CD14-positive monocyte (primary cell): Measurements from ENCODE around the gene SHC2. TPM values are rescaled to one million over a fixed set of nuclear protein-coding genes. Genes with fewer than 3 reads are reported as not detected.
A peak's percentile ranks its signal among the peaks of the same experiment; 100 is the strongest.

Experiments
- DNase-seq, 3 donors: peaks; one replicate each; pipeline ENCODE4 v3.0.0-alpha.2; 2011 to 2022
- H2AFZ ChIP-seq: 2 replicates; pipeline ENCODE4 v1.6.0; 2012; ENCODE audit warnings: mild to moderate bottlenecking, low read depth, low read length, inconsistent platforms; ENCODE audit not compliant: insufficient read depth, poor library complexity, severe bottlenecking
- H3K27ac ChIP-seq, 2 donors: 1 replicate in 1 of 2; 2 replicates in 1 of 2; pipeline ENCODE4 v1.5.1; 2012 to 2013; ENCODE audit warnings: low read length in 2 of 2, control low read depth in 1 of 2, inconsistent platforms in 1 of 2, low read depth in 1 of 2, mild to moderate bottlenecking in 1 of 2
- H3K27me3 ChIP-seq, 2 donors: one replicate each; pipeline versions ENCODE4 v1.6.0 to v1.6.1; 2011 to 2013; ENCODE audit warnings: low read length in 2 of 2; ENCODE audit not compliant: control insufficient read depth in 2 of 2, insufficient read depth in 2 of 2
- H3K36me3 ChIP-seq, 2 donors: replicated peaks in 1 of 2; 1 replicate in 1 of 2; 2 replicates in 1 of 2; pipeline versions ENCODE4 v1.5.1 to v1.6.1; 2012 to 2013; ENCODE audit warnings: low read length in 2 of 2, control low read depth in 1 of 2, inconsistent platforms in 1 of 2, mild to moderate bottlenecking in 1 of 2; ENCODE audit not compliant: insufficient read depth in 2 of 2, control insufficient read depth in 1 of 2
- H3K4me1 ChIP-seq, 2 donors: 1 replicate in 1 of 2; 2 replicates in 1 of 2; pipeline versions ENCODE4 v1.5.1 to v1.6.1; 2012 to 2013; ENCODE audit warnings: low read length in 2 of 2, control low read depth in 1 of 2, inconsistent platforms in 1 of 2, mild to moderate bottlenecking in 1 of 2, moderate library complexity in 1 of 2; ENCODE audit not compliant: insufficient read depth in 2 of 2, control insufficient read depth in 1 of 2
- H3K4me2 ChIP-seq: replicated peaks from 2 replicates; pipeline ENCODE3; 2012; ENCODE audit warnings: low read length, moderate library complexity, mild to moderate bottlenecking; ENCODE audit not compliant: poor library complexity, severe bottlenecking; ENCODE audit errors: extremely low read depth
- H3K4me3 ChIP-seq, 3 experiments: fragments of 200-600 bp in 1 of 3; sonication (generic) in 1 of 3; replicated peaks in 1 of 3; 1 replicate in 2 of 3; 2 replicates in 1 of 3; pipeline ENCODE4 v1.5.1; 2011 to 2013; ENCODE audit warnings: low read length in 3 of 3, mild to moderate bottlenecking in 3 of 3, control low read depth in 2 of 3, low read depth in 2 of 3, inconsistent platforms in 1 of 3, moderate library complexity in 1 of 3
- H3K79me2 ChIP-seq: 2 replicates; pipeline ENCODE4 v1.6.0; 2012; ENCODE audit warnings: mild to moderate bottlenecking, control low read depth, inconsistent platforms, low read length, moderate library complexity; ENCODE audit not compliant: insufficient read depth
- H3K9ac ChIP-seq: 2 replicates; pipeline ENCODE4 v1.6.0; 2017; ENCODE audit warnings: low read length, mild to moderate bottlenecking; ENCODE audit not compliant: insufficient read depth, poor library complexity, severe bottlenecking
- H3K9me3 ChIP-seq, 2 donors: replicated peaks in 1 of 2; 1 replicate in 1 of 2; 2 replicates in 1 of 2; pipeline versions ENCODE4 v1.5.1 to v1.6.1; 2012 to 2013; ENCODE audit warnings: low read length in 2 of 2, control low read depth in 1 of 2; ENCODE audit not compliant: control insufficient read depth in 1 of 2, insufficient read depth in 1 of 2
- H4K20me1 ChIP-seq: 2 replicates; pipeline ENCODE4 v1.6.0; 2012; ENCODE audit warnings: mild to moderate bottlenecking, low read length, control low read depth, moderate library complexity; ENCODE audit not compliant: insufficient read depth
- H3K27ac Mint-ChIP-seq, 7 donors: one replicate each; pipeline ENCODE4 v1.8.0; 2020; ENCODE audit warnings: mild to moderate bottlenecking in 7 of 7, mixed read lengths in 7 of 7, moderate library complexity in 6 of 7, inconsistent platforms in 2 of 7
- H3K27me3 Mint-ChIP-seq, 3 donors: one replicate each; pipeline ENCODE4 v1.8.0; 2021 to 2022; ENCODE audit warnings: low read depth in 3 of 3, mild to moderate bottlenecking in 3 of 3, mixed read lengths in 3 of 3, moderate library complexity in 3 of 3, inconsistent platforms in 1 of 3
- H3K36me3 Mint-ChIP-seq, 2 donors: one replicate each; pipeline ENCODE4 v1.8.0; 2020; ENCODE audit warnings: mixed read lengths in 2 of 2, inconsistent platforms in 1 of 2, mild to moderate bottlenecking in 1 of 2
- H3K4me1 Mint-ChIP-seq: one replicate; pipeline ENCODE4 v1.8.0; 2020; ENCODE audit warnings: mild to moderate bottlenecking, mixed read lengths
- H3K4me3 Mint-ChIP-seq, 2 donors: one replicate each; pipeline ENCODE4 v1.8.0; 2020; ENCODE audit warnings: mild to moderate bottlenecking in 2 of 2, mixed read lengths in 2 of 2, moderate library complexity in 1 of 2
- H3K9me3 Mint-ChIP-seq, 7 donors: one replicate each; pipeline ENCODE4 v1.8.0; 2020 to 2022; ENCODE audit warnings: mixed read lengths in 7 of 7, mild to moderate bottlenecking in 6 of 7, moderate library complexity in 6 of 7, inconsistent platforms in 2 of 7
- CTCF ChIP-seq: fragments of 200-600 bp; IDR thresholded peaks from one replicate; pipeline ENCODE4 v1.8.0; 2022; ENCODE audit warnings: antibody characterized with exemption, mild to moderate bottlenecking
- WGBS: methylation state at CpG from one replicate; pipeline ENCODE4 v1.1.5; 2013; ENCODE audit warnings: missing lambda C conversion rate; ENCODE audit not compliant: insufficient coverage; 5-methylcytosine and 5-hydroxymethylcytosine counted together
- intact Hi-C, 2 donors: fragments of 100-400 bp; cut with micrococcal nuclease; formaldehyde crosslinking; loops; one replicate each; pipeline versions ENCODE4 v1.15.0 to v1.15.1; 2023
- polyA plus RNA-seq, 3 donors: library from polyadenylated mRNA; depleted of rRNA in 1 of 3; unstranded in 2 of 3; stranded (reverse) in 1 of 3; fragments of 300-500 nt in 2 of 3; fragments of >200 nt in 1 of 3; fragmentation: Illumina TruSeq in 2 of 3; gene quantifications; 1 replicate in 2 of 3; 2 replicates in 1 of 3; pipeline ENCODE4 v1.2.3, GENCODE V29; 2012 to 2021

SHC2 gene
- polyA plus RNA-seq, 3 donors = not detected

- Mint-ChIP-seq H3K9me3 (peaks cover 3 to 50% (median 33%) of the 10 kb centered on the region in 7 donors), H3K4me1 (peaks cover 8% of the 10 kb centered on the region), H3K4me3 (peak overlapping the region in 1 of 2 donors; percentile 75), H3K27me3 (peaks cover 34 to 70% (median 66%) of the 10 kb centered on the region in 3 donors), H3K36me3 (peaks cover 4 to 7% of the 10 kb centered on the region in 2 donors), H3K27ac (no peak overlapping the region)
- Histone ChIP-seq H2AFZ (no peak overlapping the region), H3K9ac (no peak overlapping the region), H3K36me3 (no peaks in the 10 kb centered on the region), H3K27ac (no peak overlapping the region), H3K4me3 (no peak overlapping the region), H3K27me3 (peaks cover 16 to 49% of the 10 kb centered on the region in 2 donors), H3K4me1 (peaks cover 10 to 13% of the 10 kb centered on the region in 2 donors), H3K4me2 (no peak overlapping the region), H3K79me2 (no peaks in the 10 kb centered on the region), H4K20me1 (no peaks in the 10 kb centered on the region), H3K9me3 (peaks cover 19 to 23% of the 10 kb centered on the region in 2 donors)
- intact Hi-C loops = no loop called here
- TF ChIP-seq CTCF = no peak
- WGBS = 17% methylated on average over 13 of the region's 26 CpGs
- no peak for DNase-seq
These were observed 37.7 kb upstream of the SHC2 start for GRCh38 chr19:498511-498891.

- Histone ChIP-seq H2AFZ (no peak overlapping the region), H4K20me1 (no peaks in the 10 kb centered on the region), H3K36me3 (no peaks in the 10 kb centered on the region), H3K9me3 (peaks cover 19 to 23% of the 10 kb centered on the region in 2 donors), H3K4me3 (no peak overlapping the region), H3K4me1 (peaks cover 8% of the 10 kb centered on the region in 2 donors), H3K79me2 (no peaks in the 10 kb centered on the region), H3K27me3 (peaks cover 16 to 49% of the 10 kb centered on the region in 2 donors), H3K4me2 (no peak overlapping the region), H3K9ac (no peak overlapping the region), H3K27ac (no peak overlapping the region)
- Mint-ChIP-seq H3K4me3 (peak overlapping the region in 1 of 2 donors; percentile 75), H3K36me3 (peaks cover 4 to 7% of the 10 kb centered on the region in 2 donors), H3K27me3 (peaks cover 34 to 72% (median 63%) of the 10 kb centered on the region in 3 donors), H3K9me3 (peaks cover 3 to 49% (median 32%) of the 10 kb centered on the region in 7 donors), H3K4me1 (peaks cover 6% of the 10 kb centered on the region), H3K27ac (no peak overlapping the region)
- no peak for DNase-seq
- intact Hi-C loops = no loop called here
- no peak for TF ChIP-seq CTCF
- 5% methylated on average over 50 of the region's 50 CpGs for WGBS
These were observed 37.2 kb upstream of the SHC2 start for GRCh38 chr19:497869-498510.
